IMR-90 (cell line): ENCODE measurements around the gene PSAPL1.

Experiments
- BHLHE40 ChIP-seq: fragments of 150-350 bp; IDR thresholded peaks from 2 replicates; pipeline ENCODE4 v1.6.1; 2016; ENCODE audit warnings: mild to moderate bottlenecking, low read depth, low read length
- CEBPB ChIP-seq: IDR thresholded peaks from 2 replicates; pipeline ENCODE4 v1.6.1; 2012; ENCODE audit warnings: low read depth, low read length, improper control_type of control experiment
- MAZ ChIP-seq: IDR thresholded peaks from 2 replicates; pipeline ENCODE4 v1.6.1; 2012; ENCODE audit warnings: low read depth, mild to moderate bottlenecking, low read length, improper control_type of control experiment, moderate library complexity, borderline replicate concordance
- MXI1 ChIP-seq: IDR thresholded peaks from 2 replicates; pipeline ENCODE4 v1.6.1; 2012; ENCODE audit warnings: low read depth, mild to moderate bottlenecking, low read length, moderate library complexity, borderline replicate concordance
- POLR2A ChIP-seq: IDR thresholded peaks from 2 replicates; pipeline ENCODE4 v1.6.1; 2012; ENCODE audit warnings: mild to moderate bottlenecking, low read depth, low read length
- TF ChIP-seq, protein P1 (sequence below): conservative IDR thresholded peaks from 2 replicates; pipeline ENCODE4 v1.5.1; 2012; ENCODE audit warnings: mild to moderate bottlenecking, low read depth, low read length, improper control_type of control experiment

DNA sequence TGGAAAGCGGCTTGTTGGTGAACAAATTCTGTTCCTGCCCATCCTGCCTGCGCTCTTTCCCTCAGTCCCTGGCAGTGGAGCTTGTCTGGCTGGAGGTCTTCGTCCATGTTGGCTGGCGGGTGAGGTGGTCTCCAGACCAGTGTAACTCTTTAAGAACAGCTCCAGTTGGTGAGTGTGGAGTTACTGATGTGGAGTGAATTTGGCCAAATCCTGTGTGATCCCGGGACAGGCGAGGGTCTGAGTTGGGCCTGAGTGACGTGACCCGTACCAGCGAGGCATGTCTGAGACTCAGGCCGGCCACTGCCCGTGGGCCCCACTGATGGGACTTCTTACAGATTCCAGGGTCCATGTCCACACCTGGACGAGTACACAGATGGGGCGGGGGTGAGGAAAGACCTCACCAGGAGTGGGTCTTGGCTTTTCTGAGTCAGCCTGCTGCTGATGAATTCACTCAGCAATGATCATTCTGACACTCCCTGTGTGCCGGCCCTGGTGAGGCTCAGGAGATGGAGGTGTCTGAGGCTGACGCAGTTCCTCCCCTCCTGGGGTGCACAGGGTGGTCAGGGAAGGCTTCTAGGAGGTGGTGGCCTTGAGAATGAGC is 45.5 kb downstream of the PSAPL1 start:
- TF ChIP-seq, protein P1, sequence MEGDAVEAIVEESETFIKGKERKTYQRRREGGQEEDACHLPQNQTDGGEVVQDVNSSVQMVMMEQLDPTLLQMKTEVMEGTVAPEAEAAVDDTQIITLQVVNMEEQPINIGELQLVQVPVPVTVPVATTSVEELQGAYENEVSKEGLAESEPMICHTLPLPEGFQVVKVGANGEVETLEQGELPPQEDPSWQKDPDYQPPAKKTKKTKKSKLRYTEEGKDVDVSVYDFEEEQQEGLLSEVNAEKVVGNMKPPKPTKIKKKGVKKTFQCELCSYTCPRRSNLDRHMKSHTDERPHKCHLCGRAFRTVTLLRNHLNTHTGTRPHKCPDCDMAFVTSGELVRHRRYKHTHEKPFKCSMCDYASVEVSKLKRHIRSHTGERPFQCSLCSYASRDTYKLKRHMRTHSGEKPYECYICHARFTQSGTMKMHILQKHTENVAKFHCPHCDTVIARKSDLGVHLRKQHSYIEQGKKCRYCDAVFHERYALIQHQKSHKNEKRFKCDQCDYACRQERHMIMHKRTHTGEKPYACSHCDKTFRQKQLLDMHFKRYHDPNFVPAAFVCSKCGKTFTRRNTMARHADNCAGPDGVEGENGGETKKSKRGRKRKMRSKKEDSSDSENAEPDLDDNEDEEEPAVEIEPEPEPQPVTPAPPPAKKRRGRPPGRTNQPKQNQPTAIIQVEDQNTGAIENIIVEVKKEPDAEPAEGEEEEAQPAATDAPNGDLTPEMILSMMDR, result no peak
- no peak for TF ChIP-seq MAZ
- no peak for TF ChIP-seq CEBPB
- no peak for TF ChIP-seq POLR2A
- TF ChIP-seq BHLHE40, result no peak
- no peak for TF ChIP-seq MXI1
